Astrocyte of the cerebellum (primary cell): ENCODE measurements around the gene STRA6.

Source experiments
- DNase-seq: peaks from one replicate; pipeline ENCODE4 v3.0.0-alpha.2; 2011; ENCODE audit warnings: low read depth
- H3K4me3 ChIP-seq: 2 replicates; pipeline ENCODE4 v1.5.1; 2011; ENCODE audit warnings: mild to moderate bottlenecking, low read depth, low read length, moderate library complexity
- in situ Hi-C: cut with HindIII; loops from 2 replicates; pipeline ENCODE4 v1.10.0; 2017; ENCODE audit warnings: low sequenced_read_pairs
- TF ChIP-seq, protein P1 (sequence below): IDR thresholded peaks from 2 replicates; pipeline ENCODE4 v1.5.1; 2012; ENCODE audit warnings: low read length, low read depth, moderate library complexity, mild to moderate bottlenecking; ENCODE audit errors: missing control alignments

STRA6 gene

DNA sequence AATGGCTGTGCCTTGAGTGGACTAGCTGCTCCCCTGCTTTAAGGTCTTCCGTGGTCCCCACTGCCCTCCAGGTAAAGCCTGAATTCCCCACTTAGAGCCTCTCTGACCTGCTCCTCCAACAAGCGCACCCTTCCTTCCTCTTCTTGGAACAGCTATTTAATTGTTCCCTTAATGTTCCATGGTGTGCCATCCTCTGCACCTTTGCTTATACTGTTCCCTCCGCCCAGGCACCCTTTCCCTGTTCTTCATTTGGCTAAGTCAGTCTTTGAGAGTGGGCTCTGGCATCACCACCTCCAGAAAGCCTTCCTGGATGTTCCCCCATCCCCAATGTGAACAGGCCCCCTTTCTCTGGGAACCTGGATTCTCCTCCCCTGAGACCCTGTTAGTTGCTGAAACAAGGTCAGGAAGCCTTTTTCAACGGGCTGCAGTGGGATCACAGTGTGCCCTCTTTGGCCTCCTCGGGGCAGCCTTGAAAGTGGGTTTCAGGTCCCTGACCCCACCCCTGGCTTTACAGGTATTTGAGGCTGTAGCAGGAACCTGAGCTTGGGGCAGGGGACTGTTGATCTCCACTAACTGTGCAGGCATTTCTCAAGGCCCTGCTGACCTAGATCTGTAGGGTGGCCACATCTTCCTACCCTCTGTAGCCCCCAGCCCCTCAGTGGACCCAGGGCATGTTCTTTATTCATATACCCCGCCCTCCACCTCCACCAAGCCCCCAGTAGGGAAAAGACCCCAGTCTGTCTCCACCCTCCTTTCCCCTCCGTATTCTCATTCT, 24.1 kb downstream of the STRA6 start:
- in situ Hi-C loops, result no loop called here

DNA sequence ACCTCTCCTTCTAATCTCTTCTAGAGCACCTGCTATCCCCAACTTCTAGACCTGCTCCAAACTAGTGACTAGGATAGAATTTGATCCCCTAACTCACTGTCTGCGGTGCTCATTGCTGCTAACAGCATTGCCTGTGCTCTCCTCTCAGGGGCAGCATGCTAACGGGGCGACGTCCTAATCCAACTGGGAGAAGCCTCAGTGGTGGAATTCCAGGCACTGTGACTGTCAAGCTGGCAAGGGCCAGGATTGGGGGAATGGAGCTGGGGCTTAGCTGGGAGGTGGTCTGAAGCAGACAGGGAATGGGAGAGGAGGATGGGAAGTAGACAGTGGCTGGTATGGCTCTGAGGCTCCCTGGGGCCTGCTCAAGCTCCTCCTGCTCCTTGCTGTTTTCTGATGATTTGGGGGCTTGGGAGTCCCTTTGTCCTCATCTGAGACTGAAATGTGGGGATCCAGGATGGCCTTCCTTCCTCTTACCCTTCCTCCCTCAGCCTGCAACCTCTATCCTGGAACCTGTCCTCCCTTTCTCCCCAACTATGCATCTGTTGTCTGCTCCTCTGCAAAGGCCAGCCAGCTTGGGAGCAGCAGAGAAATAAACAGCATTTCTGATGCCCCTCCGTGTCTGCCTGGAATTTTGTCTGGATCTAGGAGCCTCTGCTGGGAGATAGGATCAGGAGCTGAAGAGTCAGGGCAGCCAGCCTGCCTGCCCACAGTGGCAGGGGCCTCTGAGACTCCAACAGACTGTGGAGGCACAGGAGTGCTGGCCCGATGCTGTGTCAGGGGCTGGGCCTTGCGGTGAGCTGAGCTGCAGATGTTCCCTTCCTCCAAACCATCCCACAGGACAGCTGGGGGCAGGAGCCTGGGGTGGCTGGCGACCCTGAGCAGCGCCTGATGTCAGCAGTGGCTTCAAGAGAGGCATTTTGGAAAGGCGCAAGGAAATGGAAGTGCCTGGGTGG, 26.0 kb downstream of the STRA6 start:
- DNase-seq, result no peak
- H3K4me3 ChIP-seq, result no peak overlapping the region
- TF ChIP-seq, protein P1, sequence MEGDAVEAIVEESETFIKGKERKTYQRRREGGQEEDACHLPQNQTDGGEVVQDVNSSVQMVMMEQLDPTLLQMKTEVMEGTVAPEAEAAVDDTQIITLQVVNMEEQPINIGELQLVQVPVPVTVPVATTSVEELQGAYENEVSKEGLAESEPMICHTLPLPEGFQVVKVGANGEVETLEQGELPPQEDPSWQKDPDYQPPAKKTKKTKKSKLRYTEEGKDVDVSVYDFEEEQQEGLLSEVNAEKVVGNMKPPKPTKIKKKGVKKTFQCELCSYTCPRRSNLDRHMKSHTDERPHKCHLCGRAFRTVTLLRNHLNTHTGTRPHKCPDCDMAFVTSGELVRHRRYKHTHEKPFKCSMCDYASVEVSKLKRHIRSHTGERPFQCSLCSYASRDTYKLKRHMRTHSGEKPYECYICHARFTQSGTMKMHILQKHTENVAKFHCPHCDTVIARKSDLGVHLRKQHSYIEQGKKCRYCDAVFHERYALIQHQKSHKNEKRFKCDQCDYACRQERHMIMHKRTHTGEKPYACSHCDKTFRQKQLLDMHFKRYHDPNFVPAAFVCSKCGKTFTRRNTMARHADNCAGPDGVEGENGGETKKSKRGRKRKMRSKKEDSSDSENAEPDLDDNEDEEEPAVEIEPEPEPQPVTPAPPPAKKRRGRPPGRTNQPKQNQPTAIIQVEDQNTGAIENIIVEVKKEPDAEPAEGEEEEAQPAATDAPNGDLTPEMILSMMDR, result no peak
- in situ Hi-C loops, result no loop called here

More for the DNA sequence above, 24.1 kb downstream of the STRA6 start:
- DNase-seq, result no peak
- H3K4me3 ChIP-seq, result no peak overlapping the region
- TF ChIP-seq, protein P1, result no peak

DNA sequence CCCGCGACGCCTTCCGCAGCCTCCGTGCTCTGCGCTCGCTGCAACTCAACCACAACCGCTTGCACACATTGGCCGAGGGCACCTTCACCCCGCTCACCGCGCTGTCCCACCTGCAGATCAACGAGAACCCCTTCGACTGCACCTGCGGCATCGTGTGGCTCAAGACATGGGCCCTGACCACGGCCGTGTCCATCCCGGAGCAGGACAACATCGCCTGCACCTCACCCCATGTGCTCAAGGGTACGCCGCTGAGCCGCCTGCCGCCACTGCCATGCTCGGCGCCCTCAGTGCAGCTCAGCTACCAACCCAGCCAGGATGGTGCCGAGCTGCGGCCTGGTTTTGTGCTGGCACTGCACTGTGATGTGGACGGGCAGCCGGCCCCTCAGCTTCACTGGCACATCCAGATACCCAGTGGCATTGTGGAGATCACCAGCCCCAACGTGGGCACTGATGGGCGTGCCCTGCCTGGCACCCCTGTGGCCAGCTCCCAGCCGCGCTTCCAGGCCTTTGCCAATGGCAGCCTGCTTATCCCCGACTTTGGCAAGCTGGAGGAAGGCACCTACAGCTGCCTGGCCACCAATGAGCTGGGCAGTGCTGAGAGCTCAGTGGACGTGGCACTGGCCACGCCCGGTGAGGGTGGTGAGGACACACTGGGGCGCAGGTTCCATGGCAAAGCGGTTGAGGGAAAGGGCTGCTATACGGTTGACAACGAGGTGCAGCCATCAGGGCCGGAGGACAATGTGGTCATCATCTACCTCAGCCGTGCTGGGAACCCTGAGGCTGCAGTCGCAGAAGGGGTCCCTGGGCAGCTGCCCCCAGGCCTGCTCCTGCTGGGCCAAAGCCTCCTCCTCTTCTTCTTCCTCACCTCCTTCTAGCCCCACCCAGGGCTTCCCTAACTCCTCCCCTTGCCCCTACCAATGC, 27.1 kb downstream of the STRA6 start:
- DNase-seq, result no peak
- in situ Hi-C loops, result no loop called here
- H3K4me3 ChIP-seq, result no peak overlapping the region
- TF ChIP-seq, protein P1, result no peak

DNA sequence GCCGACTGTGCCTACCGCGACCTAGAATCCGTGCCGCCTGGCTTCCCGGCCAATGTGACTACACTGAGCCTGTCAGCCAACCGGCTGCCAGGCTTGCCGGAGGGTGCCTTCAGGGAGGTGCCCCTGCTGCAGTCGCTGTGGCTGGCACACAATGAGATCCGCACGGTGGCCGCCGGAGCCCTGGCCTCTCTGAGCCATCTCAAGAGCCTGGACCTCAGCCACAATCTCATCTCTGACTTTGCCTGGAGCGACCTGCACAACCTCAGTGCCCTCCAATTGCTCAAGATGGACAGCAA, 27.7 kb downstream of the STRA6 start:
- H3K4me3 ChIP-seq, result no peak overlapping the region
- no peak for DNase-seq
- in situ Hi-C loops, result no loop called here
- TF ChIP-seq, protein P1, result no peak

DNA sequence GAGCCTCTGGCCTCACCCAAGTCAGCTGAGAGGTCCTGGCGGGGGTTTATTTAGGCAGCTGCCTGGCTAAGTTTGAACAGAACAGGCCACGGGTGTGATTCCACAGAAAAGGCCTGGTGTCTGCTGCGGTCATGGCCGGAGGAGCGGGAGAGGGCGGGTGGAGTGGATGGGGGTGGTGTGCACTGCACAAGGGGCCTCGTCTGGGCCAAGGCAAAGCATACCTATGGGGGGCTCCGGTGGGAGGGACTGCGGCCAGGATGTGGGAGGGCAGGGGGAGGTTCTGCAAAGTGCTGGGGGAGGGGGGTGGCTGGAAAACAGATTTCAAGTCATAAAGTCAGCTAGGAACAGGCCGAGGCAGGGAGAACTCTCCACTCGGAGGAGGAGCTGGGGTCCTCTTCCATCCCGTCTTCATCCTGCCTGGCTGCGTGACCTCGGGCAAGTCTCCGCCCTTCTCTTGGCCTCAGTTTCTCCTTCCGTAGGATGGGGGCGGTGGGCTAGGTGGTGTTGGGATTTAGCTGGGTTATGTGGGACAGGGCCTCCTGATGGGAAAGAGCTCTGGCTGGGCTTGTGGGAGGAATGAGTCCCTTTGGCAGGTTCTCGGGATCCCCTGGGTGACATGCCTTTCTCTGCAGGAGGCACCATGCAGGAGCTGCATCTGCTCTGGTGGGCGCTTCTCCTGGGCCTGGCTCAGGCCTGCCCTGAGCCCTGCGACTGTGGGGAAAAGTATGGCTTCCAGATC, 28.2 kb downstream of the STRA6 start:
- TF ChIP-seq, protein P1, result no peak
- in situ Hi-C loops, result no loop called here
- no peak for DNase-seq
- peak overlapping the region; percentile 20 for H3K4me3 ChIP-seq
